Stimulated activated CD4-positive, alpha-beta T cell treated with anti-CD3 and anti-CD28 coated beads, Interleukin-2, amount 100 ng/mL, for 48 hours (primary cell): ENCODE data around the gene UBE2M.

Experiments
- DNase-seq, 2 donors: peaks; one replicate each; pipeline ENCODE4 v3.0.0-alpha.2; 2020

UBE2M gene

DNA sequence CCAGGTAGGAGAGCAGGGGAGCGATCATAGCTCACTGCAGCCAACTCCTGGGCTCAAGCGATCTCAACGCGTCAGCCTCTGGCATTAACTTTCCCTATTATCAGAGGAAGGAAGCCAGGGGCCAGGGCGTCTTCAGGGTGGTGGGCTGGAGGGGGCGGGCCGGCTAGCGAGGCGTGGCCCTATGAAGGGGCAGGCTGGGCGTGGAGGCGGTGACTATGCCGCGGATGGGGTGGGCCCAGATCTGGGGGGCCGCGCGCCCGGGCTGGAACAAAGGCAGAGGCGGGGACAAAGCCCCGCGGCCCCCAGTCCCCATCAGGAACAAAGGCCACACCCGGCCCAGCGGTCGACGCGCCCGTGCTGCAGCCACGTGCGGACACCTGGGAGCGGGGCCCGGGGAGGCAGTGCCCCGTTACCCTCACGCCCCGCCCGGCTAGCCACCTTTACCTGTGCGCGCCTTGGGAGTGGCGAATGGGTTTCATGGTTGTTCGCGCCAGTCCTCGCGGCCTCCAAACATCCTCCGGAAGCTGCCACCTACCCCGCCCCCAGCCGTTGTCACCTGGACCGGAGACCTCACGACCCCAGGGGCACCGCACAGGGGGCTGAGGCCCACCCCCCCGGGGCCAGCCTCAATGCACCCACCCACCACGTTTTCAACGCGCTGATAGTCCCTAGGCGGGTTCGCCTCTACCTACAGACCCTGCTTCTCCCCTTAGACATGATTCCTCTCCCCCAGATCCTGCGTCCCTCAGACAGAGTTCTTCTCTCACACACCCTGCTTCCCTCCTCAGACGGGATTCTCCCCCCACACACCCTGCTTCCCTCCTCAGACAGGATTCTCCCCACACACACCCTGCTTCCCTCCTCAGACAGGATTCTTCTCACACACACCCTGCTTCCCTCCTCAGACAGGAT is 19.9 kb downstream of the UBE2M start:
- DNase-seq = no peak

DNA sequence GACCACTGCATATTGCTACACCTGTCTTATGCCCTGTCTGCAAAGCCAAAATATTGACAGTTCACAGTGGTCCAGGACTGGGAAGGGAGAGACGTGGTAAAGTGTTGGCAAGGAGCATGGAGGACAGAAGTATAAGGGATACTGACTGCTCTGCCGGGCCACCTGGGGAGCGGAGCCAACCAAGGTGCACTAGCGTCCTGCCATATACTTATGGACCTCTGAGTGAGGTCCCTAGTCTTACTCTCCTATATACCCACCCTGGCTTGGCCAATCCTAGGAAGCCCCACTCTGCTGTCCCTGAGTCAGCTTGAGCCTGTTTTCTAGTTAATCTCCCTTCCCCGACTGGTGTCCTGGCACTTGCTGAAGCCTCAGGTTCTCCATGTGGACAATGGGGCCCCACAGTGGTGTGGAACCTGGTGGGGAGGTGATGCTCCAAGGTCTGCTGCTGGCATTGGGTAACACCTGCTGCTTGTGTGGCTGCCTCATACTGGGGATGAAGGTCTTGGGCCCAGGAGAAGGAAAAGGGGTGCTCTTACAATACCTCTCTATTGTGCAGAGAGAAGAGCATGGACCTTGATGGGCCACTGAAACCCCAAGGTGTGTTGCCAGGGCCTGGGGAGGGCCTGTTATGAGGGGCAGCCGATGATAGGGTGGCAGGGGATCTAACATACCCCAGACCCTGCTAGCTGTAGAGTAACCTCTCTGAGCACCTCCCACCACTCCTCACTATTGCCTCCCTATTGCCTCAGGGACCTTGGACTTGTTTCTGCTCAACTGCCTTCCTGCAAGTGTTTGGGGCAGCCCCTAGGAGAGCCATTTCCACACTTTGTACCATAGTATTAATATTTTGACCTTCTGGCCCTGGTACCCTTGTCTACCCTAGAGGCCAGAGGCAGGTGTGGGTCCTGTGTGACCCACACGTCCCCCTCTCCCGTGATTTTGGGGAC is 21.3 kb downstream of the UBE2M start:
- DNase-seq = no peak

DNA sequence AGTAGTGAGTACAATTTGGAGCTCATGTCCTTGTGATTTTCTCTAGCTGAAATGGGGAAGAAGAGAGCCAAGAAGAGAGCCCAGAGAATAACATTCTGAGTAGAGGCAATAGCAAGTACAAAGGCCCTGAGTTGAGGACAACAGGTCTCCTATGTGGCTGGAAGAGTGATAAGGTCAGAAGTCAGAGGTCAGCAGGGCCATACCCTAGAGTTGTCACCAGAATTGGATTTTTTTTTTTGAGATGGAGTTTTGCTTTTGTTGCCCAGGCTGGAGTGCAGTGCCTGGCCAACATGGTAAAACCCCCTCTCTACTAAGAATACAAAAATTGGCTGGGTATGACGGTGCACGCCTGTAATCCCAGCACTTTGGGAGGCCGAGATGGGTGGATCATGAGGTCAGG is 22.6 kb downstream of the UBE2M start:
- no peak for DNase-seq

DNA sequence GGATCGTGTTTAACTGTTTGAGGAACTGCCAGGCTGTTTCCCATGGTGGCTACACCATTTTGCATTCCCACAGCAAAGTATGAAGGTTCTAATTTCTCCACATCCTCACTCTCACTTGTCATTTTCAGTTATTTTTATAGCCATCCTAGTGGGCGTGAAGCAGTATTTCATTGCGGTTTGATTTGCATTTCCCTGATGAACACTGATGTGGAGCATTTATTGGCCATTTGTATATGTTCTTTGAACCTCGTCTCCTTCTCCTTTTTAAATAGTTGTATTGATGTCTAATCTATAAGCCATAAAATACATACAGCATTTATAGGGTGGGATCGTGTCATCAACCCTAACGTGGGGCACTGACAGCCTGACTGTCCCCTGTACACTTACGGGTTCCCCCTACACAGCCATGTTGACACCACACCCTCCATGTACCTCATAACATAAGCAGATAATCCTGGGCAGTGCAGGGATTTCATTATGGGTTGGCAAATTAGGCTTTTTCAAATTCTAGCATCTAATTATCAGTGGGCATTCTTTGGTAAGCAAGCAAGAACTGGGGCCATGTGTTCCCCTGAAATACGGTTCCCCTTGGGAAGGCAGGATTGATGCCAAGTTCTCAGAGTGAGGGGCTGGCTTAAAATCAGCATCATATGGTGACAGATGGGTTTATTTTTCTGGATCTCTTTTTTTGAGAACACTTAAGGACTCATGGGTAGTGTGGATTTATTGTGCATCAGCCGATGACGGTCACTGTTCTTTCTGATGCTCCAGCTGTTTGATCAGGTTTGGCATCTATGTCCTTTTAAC is 27.2 kb downstream of the UBE2M start:
- no peak for DNase-seq

DNA sequence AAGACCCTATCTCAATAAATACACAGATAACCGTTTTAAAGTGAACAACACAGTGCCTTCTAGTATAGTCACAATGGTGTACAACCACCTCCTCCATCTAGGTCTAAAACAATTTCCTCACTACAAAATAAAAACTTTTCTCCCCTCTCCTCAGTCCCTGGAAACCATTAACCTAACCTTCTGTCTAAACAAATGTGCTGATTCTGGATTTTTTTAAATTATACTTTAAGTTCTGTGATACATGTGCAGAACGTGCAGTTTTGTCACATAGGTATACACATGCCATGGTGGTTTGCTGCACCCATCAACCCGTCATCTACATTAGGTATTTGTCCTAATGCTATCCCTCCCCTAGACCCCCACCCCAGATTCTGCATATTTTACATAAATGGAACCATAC is 29.0 kb downstream of the UBE2M start:
- no peak for DNase-seq

DNA sequence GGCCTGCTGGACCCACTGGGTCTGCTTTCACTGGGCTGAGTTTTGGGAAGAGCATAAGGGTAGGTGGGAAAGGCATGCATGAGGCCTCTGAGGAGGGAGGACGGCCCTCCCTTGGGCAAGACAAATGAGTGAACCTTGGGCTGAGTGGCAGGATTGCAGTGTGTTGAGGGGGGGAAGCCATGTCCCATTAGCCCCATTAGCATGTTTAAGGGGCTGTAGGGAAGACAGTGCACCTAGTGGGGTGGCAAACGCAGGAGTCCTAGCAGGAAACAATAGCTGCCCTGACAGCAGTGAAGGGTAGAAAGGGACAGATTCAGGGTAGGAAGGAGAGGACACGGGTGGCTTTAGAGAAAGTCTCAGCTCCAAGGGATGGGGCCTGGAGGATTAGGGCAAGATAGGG is 35.7 kb downstream of the UBE2M start:
- DNase-seq = no peak

DNA sequence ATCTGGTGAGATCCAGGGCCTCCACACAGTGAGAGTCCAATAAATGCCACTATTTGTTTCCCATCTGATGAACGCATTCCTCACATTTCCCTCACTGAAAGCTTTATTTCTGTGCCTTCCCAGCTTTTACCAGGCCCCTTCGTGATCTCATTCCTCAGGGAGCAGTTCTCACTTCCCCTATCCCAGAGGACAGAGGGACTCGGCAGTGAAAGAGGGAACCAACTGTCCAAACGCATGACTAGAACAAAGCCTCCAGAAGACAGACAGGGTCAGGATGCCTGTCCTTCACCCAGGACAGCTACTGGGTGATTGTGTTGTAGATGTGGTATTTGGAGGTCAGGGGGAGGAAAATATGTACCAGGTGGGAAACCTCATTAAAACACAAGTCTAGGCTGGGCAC is 36.8 kb downstream of the UBE2M start:
- no peak for DNase-seq

DNA sequence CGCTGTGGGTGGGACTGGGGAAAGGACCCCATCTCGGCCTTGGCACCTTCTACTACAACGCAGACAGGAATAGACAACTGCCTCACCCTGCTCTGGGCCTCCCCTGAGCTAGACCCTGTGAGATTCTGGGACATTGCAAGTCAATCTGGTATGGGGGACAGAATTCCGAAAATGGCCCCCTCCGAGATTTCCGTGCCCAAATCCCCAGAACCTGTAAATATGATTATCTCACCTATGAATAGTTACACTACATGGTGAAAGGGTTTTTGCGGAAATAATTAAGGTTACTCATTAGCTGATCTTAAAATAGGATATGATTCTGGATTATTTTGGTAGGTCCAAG is 38.2 kb downstream of the UBE2M start:
- no peak for DNase-seq

DNA sequence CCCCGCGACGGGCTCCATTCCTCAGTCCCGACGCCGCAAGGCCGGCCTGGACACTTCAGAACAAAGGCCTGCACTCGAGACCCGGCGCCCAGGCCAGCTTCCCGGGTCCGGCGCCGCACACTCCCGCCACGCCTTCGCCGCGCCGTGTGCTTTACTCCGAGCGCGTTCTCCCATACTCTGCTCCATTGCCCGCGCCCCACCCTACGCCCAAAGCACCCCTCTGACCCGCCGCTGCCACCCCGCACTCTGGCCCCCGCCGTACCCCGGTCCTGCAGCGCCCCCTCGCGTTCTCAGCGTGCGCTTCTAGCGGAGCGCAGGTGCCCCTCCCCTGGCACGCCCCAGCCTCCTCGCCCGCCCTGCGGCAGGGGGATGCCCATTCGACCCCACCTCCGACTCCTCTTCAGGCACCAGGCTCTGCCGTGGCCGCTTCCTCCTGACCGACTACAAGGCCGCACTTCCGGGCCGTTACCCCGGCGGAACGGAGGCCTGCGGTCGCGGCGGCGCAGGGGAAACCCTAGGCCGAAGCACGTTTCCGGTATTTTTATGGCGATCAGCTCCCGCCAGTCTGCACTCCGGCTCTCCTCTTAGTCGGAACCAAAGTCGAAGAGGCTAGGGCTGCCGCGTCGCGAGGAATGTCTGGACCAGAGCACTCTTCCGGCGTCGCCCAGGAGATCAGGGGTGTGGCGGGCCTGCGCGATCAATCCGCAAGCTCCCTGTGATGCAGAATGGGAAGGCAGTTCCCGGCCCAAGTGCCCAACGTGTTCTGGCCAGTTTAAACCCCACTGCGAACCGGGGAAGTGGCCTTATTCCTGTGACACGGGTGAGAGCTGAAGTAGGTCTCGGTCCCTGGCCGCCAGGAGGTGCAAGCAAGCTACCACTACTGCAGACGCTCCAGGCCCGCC is 38.8 kb downstream of the UBE2M start, which contains the start of gene ZBTB45:
TSS of gene ZBTB45 (minus strand) at position 456 of the 902 bp plus-strand sequence. CDS start 2,137 bp downstream, outside the sequence.
- DNase-seq = peak; percentile 88 to 92

DNA sequence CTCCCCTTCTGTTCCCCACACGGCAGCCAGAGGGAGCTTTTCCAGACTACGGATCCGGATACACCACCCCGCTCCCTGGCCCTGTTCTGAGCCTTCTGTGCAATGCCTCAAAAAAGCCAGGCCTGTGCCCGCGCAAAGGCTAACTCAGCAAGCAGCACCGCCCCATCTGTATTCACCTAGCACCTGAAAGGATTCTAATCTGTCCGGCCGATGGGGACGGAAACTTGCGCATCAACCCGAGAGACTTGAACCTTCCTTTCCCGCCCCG is 39.4 kb downstream of the UBE2M start:
- peak; percentile 43 to 47 for DNase-seq

DNA sequence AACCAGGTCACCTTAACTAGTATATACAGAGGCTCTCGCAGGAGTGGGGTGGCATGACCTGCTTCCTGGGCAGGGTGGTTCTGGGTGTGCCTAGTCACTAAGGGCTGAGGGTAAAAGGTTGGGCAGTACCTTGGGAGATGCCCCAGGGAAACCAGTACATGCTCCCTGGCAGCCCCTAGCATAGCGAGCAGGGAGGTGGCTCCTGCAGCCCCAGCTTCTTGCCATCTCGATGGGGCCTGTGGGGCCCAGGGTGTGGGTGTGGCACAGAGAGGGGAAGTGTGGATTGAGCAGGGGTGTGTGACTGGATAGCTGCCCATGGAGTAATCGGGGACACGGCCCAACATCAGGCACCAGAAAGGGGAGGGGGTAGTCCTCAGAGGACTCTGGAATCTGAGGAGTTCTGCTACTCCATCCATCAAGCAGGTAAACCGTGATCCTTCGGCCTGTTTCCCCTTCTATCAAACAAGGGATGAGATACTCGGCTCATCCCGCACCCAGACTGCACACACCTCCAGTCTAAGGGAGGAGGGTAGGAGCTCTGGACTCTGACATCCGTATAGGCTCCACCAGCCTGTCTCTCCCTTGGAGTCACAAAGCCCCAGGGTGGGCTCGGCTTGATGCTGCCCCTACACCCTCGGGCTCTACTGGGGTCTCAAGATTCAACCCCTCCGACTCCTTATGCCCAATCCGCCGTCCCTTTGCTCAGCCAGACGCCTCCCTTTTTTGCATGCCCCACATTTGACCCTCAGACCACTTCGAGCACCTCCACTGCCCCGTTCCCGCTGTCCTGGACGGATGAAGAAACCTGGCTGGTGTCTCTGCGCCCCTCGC is 39.9 kb downstream of the UBE2M start:
- no peak for DNase-seq

DNA sequence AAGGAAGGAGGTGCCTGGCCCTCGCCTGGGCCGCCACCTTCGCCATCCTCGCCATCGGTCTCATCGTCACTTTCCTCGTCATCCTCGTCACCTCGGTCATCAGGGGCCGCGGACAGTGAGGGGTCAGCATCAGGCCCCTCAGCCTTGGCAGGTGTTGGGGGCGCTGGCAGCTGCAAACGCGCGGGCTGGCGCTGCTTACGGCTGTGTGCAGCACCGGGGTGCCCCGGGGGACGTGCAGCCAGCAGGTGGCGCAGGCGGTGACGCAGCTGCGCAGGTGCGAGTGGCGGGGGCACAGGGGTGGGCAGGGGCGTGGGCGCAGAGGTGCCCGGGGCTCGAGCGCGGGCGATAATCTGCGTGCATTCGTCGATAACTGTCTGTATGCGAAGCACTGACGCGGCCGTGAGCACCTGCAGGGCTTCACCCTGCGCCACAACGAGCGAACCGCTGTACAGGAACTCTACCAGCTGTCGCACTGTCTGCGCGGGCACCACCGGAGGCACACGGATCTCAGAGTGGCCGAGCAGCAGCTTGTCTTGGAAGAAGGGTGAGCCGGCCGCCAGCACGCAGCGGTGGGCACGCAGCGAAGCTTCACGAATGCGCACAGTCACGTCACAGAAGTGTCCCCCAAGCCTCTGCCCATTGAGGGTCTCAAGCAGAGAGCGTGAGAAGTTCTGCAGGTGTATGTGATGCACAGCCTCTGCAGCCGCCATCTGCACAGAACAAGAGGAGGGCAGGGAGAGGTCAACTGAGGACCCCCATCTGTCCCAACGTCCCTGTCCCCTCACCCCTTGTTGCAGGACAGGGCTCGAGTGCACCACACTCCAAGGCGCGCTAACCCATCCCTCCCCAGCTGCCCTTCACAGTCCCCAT is 41.2 kb downstream of the UBE2M start:
- no peak for DNase-seq

DNA sequence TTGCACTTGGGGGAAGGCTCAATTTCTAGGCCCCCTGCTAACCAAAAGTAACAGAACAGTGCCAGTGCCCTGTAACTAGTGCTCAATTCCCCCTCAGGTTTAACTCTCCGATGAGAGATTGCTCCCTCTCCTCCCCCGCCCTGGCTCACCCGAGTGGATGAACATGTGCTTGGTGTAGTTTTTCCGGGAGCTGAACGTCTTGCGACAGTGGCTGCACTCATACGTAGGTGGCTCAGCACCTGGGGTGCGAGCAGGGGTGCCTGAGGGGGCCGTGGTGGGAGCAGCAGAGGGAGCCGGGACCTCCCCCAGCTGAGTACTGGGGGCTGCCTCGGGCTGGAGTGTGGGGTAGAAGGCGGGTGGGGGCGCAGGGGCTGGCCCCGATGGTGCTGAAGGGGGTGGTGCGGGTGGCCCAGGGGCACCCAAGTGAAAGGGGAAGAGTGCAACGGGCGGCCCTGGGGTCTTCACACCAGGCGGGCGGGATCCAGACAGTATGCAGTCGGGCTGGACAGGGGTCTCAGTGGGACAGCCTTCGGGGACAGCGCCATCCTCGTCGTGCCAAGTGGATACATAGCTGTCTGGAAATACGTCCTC is 42.1 kb downstream of the UBE2M start:
- no peak for DNase-seq

DNA sequence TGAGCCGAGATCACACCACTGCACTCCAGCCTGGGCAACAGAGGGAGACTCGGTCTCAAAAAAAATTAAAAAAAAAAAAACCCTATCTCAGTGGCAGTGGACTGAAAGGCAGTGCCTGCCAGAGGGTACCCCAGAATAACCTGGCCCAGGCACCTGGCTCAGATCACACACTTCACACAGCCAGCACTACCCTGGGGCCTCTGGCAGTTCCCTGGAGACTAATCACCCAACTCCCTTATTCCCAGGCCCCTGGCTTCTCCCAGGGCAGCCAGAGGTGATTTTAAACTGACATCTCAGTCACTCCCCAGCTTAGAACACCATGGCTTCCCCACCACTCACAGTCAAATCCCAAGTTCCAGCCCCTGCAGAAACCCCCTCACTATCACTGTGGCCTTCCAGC is 43.2 kb downstream of the UBE2M start:
- no peak for DNase-seq

DNA sequence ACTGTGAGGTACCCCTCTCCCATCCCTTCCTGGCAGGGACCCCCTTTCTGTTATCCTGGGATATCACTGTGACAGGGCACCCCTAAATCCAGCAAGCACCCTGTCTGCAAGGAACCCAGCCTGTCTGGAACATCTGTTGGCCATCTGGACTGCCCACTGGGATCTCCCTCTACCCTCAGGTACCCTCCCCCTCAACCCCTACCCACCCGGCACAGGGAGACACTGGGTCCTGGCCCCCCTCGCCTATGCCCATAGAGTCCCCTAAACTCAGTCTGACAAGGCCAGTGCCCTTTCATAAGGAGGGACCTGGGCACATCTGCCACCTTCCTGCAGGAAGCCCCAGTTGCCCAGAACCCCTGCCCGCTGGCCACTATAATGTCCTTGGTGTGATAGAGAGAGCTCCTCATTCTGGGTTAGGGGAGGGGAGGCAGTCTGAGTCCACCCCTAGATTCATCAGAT is 43.8 kb downstream of the UBE2M start:
- DNase-seq = no peak

DNA sequence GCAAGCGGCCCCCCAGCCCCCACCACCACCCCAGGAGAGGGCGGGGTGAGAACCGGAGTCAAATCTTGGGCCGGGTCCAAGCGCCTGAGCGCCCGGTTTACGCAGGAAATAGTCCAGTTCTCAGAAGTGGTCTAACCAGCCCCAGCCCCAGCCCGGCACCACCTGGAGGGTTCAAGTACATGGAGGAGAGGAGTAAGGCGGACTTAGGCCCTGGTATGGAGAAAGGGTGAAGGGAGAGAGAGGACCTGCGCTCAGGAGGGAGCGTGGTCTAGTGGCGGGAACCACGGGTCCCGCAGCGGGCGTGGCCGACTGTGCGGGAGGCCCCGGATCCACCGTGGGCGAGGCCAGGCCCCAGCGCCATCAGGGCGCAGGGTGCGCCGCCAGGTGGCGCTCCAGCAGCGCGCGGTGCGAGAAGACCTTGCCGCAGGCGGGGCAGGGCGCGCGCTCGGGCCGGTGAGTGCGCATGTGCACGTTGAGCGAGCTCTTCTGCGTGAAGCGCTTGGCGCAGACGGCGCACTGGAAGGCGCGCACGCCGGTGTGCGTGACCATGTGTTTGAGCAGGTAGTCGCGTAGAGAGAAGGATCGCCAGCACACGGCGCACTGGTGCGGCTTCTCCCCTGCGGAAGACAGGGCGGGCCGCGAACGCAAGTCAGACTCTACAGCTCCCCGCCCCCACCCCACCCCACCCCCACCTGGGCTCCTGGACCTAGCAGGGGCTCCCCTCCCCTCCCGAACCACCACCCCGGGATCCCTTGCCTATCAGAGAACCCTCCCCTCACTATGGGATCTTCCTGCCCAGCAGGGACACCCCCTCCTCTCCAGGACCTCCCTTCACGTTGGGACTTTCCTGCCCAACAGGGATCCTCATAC is 44.5 kb downstream of the UBE2M start:
- DNase-seq = peak; percentile 95 to 99

DNA sequence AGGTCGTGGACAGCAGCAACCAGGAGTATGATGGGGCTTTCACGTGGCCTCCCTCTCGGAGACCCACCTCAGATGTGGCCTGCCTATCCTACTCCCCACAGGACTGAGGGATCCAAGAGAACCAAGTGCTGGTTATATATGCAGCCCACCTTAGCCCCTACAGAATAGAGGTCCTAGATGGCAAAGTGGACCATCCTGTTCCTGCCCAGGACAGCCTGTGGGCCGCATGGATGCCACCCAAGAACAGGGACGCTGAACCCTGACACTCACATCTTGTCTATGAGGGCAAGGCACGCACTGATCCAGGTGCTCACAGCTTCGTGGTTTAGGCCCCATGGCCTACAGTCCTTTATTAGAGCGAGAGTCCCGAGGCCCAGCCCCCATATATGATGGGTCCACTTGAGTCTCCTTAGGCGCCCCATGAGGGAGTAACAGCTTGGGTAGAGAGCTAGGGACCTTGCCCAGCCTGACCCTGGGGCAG is 45.2 kb downstream of the UBE2M start:
- no peak for DNase-seq
